GM23338 (cell line): ENCODE measurements around the gene PLD6. TPM values are rescaled to one million over a fixed set of nuclear protein-coding genes. Genes with fewer than 3 reads are reported as not detected.

Experiments
- ATAC-seq: fragments of 200-7000 bp; cut with Tn5 transposase; 3 replicates; pipeline ENCODE4 v1.9.1; 2020
- DNase-seq: peaks from one replicate; pipeline ENCODE4 v3.0.0-alpha.2; 2015; ENCODE audit warnings: low spot score
- H2AFZ ChIP-seq: fragments of 200-600 bp; sonication (generic); 2 replicates; pipeline ENCODE4 v1.8.0; 2016; ENCODE audit warnings: antibody characterized with exemption, mild to moderate bottlenecking, moderate library complexity
- H3F3A ChIP-seq: fragments of 200-600 bp; sonication (generic); replicated peaks from 2 replicates; pipeline ENCODE4 v1.8.0; 2017; ENCODE audit warnings: antibody characterized with exemption, mixed run types, low read depth
- H3K27ac ChIP-seq: fragments of 200-600 bp; sonication (generic); 2 replicates; pipeline ENCODE4 v1.6.1; 2016; ENCODE audit warnings: low read depth
- H3K27me3 ChIP-seq: fragments of 200-600 bp; sonication (generic); 2 replicates; pipeline ENCODE4 v1.8.0; 2016; ENCODE audit warnings: mild to moderate bottlenecking, mixed run types, moderate library complexity; ENCODE audit not compliant: insufficient read depth
- H3K36me3 ChIP-seq: fragments of 200-600 bp; sonication (generic); 2 replicates; pipeline ENCODE4 v1.8.0; 2016; ENCODE audit warnings: mild to moderate bottlenecking; ENCODE audit not compliant: insufficient read depth
- H3K4me1 ChIP-seq: fragments of 200-600 bp; sonication (generic); 2 replicates; pipeline ENCODE4 v1.8.0; 2016; ENCODE audit warnings: mild to moderate bottlenecking, moderate library complexity; ENCODE audit not compliant: insufficient read depth
- H3K4me2 ChIP-seq: fragments of 200-600 bp; sonication (generic); 2 replicates; pipeline ENCODE4 v1.7.1; 2017; ENCODE audit warnings: mixed run types
- H3K4me3 ChIP-seq: fragments of 200-600 bp; sonication (generic); 2 replicates; pipeline ENCODE4 v1.6.1; 2016; ENCODE audit warnings: mixed run types
- H3K79me2 ChIP-seq: fragments of 200-600 bp; sonication (generic); replicated peaks from 2 replicates; pipeline ENCODE4 v1.8.0; 2017; ENCODE audit warnings: mild to moderate bottlenecking; ENCODE audit not compliant: insufficient read depth
- H3K9me2 ChIP-seq: fragments of 200-600 bp; sonication (generic); 2 replicates; pipeline ENCODE4 v1.8.0; 2017; ENCODE audit not compliant: insufficient read depth
- H4K20me1 ChIP-seq: fragments of 200-600 bp; sonication (generic); replicated peaks from 2 replicates; pipeline ENCODE4 v1.8.0; 2017; ENCODE audit warnings: mild to moderate bottlenecking; ENCODE audit not compliant: insufficient read depth
- H3K27ac Mint-ChIP-seq: 2 replicates; pipeline ENCODE4 v1.8.0; 2020; ENCODE audit warnings: inconsistent platforms, mild to moderate bottlenecking, moderate library complexity, mixed read lengths
- H3K27me3 Mint-ChIP-seq: 3 replicates; pipeline ENCODE4 v1.8.0; 2022; ENCODE audit warnings: low read depth, mild to moderate bottlenecking, moderate library complexity, mixed read lengths, inconsistent platforms; ENCODE audit not compliant: insufficient read depth, poor library complexity
- H3K36me3 Mint-ChIP-seq: 3 replicates; pipeline ENCODE4 v1.8.0; 2021; ENCODE audit warnings: low read depth, mild to moderate bottlenecking, inconsistent platforms, moderate library complexity, mixed read lengths
- H3K4me1 Mint-ChIP-seq: 3 replicates; pipeline ENCODE4 v1.8.0; 2020; ENCODE audit warnings: mild to moderate bottlenecking, inconsistent platforms, mixed read lengths
- H3K4me3 Mint-ChIP-seq: 3 replicates; pipeline ENCODE4 v1.8.0; 2021; ENCODE audit warnings: moderate library complexity, mild to moderate bottlenecking, inconsistent platforms, mixed read lengths
- H3K9me3 Mint-ChIP-seq: 3 replicates; pipeline ENCODE4 v1.8.0; 2020; ENCODE audit warnings: moderate library complexity, mild to moderate bottlenecking, inconsistent platforms, mixed read lengths
- CREB1 ChIP-seq: fragments of 250-450 bp; sonication (Bioruptor Pico); IDR thresholded peaks from 2 replicates; pipeline ENCODE4 v1.5.0; 2020; ENCODE audit warnings: low read depth, mild to moderate bottlenecking, moderate library complexity
- CTCF ChIP-seq, 2 experiments: fragments of 200-600 bp in 1 of 2; sonication (generic) in 1 of 2; conservative IDR thresholded peaks; 2 replicates each; pipeline versions ENCODE4 v1.5.1 to v1.6.1; 2016 to 2017; ENCODE audit warnings: antibody characterized with exemption in 2 of 2, low read depth in 2 of 2, mild to moderate bottlenecking in 2 of 2, moderate library complexity in 1 of 2
- ETS1 ChIP-seq: IDR thresholded peaks from 2 replicates; pipeline ENCODE4 v1.6.1; 2016; ENCODE audit warnings: antibody characterized with exemption
- EZH2 ChIP-seq: fragments of 200-600 bp; sonication (generic); IDR thresholded peaks from one replicate; pipeline ENCODE4 v1.8.0; 2017; ENCODE audit warnings: antibody characterized with exemption, mild to moderate bottlenecking, low read depth; ENCODE audit not compliant: unreplicated experiment
- EZH2phosphoT487 ChIP-seq: fragments of 200-600 bp; sonication (generic); IDR thresholded peaks from one replicate; pipeline ENCODE4 v1.8.1; 2018; ENCODE audit warnings: antibody characterized with exemption; ENCODE audit not compliant: unreplicated experiment
- JUNB ChIP-seq: IDR thresholded peaks from one replicate; pipeline ENCODE4 v1.6.1; 2016; ENCODE audit warnings: antibody characterized with exemption; ENCODE audit not compliant: unreplicated experiment
- NANOG ChIP-seq: IDR thresholded peaks from 2 replicates; pipeline ENCODE4 v1.6.1; 2016; ENCODE audit warnings: antibody characterized with exemption, borderline replicate concordance
- POLR2AphosphoS5 ChIP-seq: IDR thresholded peaks from 2 replicates; pipeline ENCODE4 v1.6.1; 2016; ENCODE audit warnings: antibody characterized with exemption, low read depth
- STAT1 ChIP-seq: IDR thresholded peaks from one replicate; pipeline ENCODE4 v1.6.1; 2016; ENCODE audit warnings: antibody characterized with exemption; ENCODE audit not compliant: unreplicated experiment
- ZNF114 ChIP-seq: fragments of 250-450 bp; sonication (Bioruptor Pico); IDR thresholded peaks from 2 replicates; pipeline ENCODE4 v1.5.0; 2020; ENCODE audit warnings: mild to moderate bottlenecking, moderate library complexity
- ZNF331 ChIP-seq: fragments of 250-450 bp; sonication (Bioruptor Pico); IDR thresholded peaks from 2 replicates; pipeline ENCODE4 v1.5.0; 2020; ENCODE audit warnings: low read depth, mild to moderate bottlenecking, moderate library complexity
- polyA plus RNA-seq: library from polyadenylated mRNA; unstranded; fragments of >200 nt; fragmentation: Nextera tagmentation; extraction: Ambion mirVana; gene quantifications from 2 replicates; pipeline ENCODE4 v1.2.1, GENCODE V29; 2016
- total RNA-seq: library from RNA; depleted of rRNA; stranded (reverse); fragments of >200 nt; shearing (Covaris generic); gene quantifications from 2 replicates; pipeline ENCODE4 v1.2.3, GENCODE V29; 2014
- TF ChIP-seq, protein P1 (sequence below): IDR thresholded peaks from one replicate; pipeline ENCODE4 v1.6.1; 2018; ENCODE audit warnings: antibody characterized with exemption; ENCODE audit not compliant: unreplicated experiment
- TF ChIP-seq, protein P2 (sequence below): fragments of 250-450 bp; sonication (Bioruptor Pico); IDR thresholded peaks from 2 replicates; pipeline ENCODE4 v1.5.0; 2020; ENCODE audit warnings: mild to moderate bottlenecking, moderate library complexity

Gene PLD6
- total and polyA plus RNA-seq, 2 experiments from 2014 or later, result not detected

- Mint-ChIP-seq H3K9me3 (no peaks in the 10 kb centered on the region), H3K4me1 (no peaks in the 10 kb centered on the region), H3K36me3 (peaks cover 71% of the 10 kb centered on the region), H3K27ac (no peak overlapping the region), H3K4me3 (no peak overlapping the region), H3K27me3 (peaks cover 12% of the 10 kb centered on the region)
- DNase-seq (no peak), ATAC-seq (no peak)
- Histone ChIP-seq H4K20me1 (peaks cover 4% of the 10 kb centered on the region; the same call in 1 of the 2 replicates), H2AFZ (no peak overlapping the region), H3K4me1 (no peaks in the 10 kb centered on the region), H3K27me3 (no peaks in the 10 kb centered on the region), H3K36me3 (peaks cover 25% of the 10 kb centered on the region), H3F3A (no peaks in the 10 kb centered on the region), H3K4me2 (no peak overlapping the region), H3K79me2 (peaks cover 12% of the 10 kb centered on the region), H3K4me3 (no peak overlapping the region), H3K9me2 (no peaks in the 10 kb centered on the region), H3K27ac (no peak overlapping the region)
- TF ChIP-seq EZH2phosphoT487, result no peak
- no peak for TF ChIP-seq ZNF331 (CRISPR knock-in tag)
- TF ChIP-seq, protein P1, sequence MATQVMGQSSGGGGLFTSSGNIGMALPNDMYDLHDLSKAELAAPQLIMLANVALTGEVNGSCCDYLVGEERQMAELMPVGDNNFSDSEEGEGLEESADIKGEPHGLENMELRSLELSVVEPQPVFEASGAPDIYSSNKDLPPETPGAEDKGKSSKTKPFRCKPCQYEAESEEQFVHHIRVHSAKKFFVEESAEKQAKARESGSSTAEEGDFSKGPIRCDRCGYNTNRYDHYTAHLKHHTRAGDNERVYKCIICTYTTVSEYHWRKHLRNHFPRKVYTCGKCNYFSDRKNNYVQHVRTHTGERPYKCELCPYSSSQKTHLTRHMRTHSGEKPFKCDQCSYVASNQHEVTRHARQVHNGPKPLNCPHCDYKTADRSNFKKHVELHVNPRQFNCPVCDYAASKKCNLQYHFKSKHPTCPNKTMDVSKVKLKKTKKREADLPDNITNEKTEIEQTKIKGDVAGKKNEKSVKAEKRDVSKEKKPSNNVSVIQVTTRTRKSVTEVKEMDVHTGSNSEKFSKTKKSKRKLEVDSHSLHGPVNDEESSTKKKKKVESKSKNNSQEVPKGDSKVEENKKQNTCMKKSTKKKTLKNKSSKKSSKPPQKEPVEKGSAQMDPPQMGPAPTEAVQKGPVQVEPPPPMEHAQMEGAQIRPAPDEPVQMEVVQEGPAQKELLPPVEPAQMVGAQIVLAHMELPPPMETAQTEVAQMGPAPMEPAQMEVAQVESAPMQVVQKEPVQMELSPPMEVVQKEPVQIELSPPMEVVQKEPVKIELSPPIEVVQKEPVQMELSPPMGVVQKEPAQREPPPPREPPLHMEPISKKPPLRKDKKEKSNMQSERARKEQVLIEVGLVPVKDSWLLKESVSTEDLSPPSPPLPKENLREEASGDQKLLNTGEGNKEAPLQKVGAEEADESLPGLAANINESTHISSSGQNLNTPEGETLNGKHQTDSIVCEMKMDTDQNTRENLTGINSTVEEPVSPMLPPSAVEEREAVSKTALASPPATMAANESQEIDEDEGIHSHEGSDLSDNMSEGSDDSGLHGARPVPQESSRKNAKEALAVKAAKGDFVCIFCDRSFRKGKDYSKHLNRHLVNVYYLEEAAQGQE, result no peak
- TF ChIP-seq ETS1, result no peak
- TF ChIP-seq STAT1, result no peak
- no peak for TF ChIP-seq JUNB
- no peak for TF ChIP-seq POLR2AphosphoS5
- TF ChIP-seq, protein P2, sequence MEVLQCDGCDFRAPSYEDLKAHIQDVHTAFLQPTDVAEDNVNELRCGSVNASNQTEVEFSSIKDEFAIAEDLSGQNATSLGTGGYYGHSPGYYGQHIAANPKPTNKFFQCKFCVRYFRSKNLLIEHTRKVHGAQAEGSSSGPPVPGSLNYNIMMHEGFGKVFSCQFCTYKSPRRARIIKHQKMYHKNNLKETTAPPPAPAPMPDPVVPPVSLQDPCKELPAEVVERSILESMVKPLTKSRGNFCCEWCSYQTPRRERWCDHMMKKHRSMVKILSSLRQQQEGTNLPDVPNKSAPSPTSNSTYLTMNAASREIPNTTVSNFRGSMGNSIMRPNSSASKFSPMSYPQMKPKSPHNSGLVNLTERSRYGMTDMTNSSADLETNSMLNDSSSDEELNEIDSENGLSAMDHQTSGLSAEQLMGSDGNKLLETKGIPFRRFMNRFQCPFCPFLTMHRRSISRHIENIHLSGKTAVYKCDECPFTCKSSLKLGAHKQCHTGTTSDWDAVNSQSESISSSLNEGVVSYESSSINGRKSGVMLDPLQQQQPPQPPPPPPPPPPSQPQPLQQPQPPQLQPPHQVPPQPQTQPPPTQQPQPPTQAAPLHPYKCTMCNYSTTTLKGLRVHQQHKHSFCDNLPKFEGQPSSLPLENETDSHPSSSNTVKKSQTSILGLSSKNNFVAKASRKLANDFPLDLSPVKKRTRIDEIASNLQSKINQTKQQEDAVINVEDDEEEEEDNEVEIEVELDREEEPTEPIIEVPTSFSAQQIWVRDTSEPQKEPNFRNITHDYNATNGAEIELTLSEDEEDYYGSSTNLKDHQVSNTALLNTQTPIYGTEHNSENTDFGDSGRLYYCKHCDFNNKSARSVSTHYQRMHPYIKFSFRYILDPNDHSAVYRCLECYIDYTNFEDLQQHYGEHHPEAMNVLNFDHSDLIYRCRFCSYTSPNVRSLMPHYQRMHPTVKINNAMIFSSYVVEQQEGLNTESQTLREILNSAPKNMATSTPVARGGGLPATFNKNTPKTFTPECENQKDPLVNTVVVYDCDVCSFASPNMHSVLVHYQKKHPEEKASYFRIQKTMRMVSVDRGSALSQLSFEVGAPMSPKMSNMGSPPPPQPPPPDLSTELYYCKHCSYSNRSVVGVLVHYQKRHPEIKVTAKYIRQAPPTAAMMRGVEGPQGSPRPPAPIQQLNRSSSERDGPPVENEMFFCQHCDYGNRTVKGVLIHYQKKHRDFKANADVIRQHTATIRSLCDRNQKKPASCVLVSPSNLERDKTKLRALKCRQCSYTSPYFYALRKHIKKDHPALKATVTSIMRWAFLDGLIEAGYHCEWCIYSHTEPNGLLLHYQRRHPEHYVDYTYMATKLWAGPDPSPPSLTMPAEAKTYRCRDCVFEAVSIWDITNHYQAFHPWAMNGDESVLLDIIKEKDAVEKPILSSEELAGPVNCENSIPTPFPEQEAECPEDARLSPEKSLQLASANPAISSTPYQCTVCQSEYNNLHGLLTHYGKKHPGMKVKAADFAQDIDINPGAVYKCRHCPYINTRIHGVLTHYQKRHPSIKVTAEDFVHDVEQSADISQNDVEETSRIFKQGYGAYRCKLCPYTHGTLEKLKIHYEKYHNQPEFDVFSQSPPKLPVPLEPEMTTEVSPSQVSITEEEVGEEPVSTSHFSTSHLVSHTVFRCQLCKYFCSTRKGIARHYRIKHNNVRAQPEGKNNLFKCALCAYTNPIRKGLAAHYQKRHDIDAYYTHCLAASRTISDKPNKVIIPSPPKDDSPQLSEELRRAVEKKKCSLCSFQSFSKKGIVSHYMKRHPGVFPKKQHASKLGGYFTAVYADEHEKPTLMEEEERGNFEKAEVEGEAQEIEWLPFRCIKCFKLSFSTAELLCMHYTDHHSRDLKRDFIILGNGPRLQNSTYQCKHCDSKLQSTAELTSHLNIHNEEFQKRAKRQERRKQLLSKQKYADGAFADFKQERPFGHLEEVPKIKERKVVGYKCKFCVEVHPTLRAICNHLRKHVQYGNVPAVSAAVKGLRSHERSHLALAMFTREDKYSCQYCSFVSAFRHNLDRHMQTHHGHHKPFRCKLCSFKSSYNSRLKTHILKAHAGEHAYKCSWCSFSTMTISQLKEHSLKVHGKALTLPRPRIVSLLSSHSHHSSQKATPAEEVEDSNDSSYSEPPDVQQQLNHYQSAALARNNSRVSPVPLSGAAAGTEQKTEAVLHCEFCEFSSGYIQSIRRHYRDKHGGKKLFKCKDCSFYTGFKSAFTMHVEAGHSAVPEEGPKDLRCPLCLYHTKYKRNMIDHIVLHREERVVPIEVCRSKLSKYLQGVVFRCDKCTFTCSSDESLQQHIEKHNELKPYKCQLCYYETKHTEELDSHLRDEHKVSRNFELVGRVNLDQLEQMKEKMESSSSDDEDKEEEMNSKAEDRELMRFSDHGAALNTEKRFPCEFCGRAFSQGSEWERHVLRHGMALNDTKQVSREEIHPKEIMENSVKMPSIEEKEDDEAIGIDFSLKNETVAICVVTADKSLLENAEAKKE, result no peak
- no peak for TF ChIP-seq CREB1 (CRISPR knock-in tag)
- TF ChIP-seq CTCF (conservative IDR thresholded peaks at IDR 0.05; ENCODE audit: low read depth in 2 of 2), result no peak
- TF ChIP-seq NANOG, result no peak
- no peak for TF ChIP-seq EZH2
- TF ChIP-seq ZNF114 (CRISPR knock-in tag), result no peak
Observed at GRCh38 chr17:17228521-17229279, 22.6 kb upstream of the PLD6 start.
